Neural progenitor cell (in vitro differentiated cells): ENCODE data around the gene UBE2V1.

Experiments
- EZH2phosphoT487 ChIP-seq: fragments of 200-600 bp; sonication (generic); IDR thresholded peaks from 2 replicates; pipeline ENCODE4 v1.6.1; 2017; ENCODE audit warnings: antibody characterized with exemption
- TF ChIP-seq, protein P1 (sequence below): fragments of 200-600 bp; sonication (generic); IDR thresholded peaks from 2 replicates; pipeline ENCODE4 v1.5.1; 2017; ENCODE audit warnings: antibody characterized with exemption, mild to moderate bottlenecking

DNA sequence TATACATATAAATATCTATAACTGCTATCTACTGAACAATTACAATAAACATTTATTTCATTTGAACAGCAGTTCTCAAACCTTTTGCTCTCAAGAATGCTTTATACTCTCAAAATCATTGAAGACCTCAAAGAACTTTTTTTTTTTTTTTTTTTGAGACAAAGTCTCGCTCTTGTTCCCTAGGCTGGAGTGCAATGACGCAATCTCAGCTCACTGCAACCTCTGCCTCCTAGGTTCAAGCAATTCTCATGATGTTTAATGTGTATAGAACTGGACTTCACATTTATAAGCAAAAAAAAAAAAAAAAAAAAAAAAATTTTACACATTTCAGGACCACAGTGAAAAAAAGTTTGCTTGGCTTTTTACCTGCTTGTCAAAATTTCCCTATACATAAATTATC, 11.7 kb downstream of the UBE2V1 start:
- TF ChIP-seq, protein P1, sequence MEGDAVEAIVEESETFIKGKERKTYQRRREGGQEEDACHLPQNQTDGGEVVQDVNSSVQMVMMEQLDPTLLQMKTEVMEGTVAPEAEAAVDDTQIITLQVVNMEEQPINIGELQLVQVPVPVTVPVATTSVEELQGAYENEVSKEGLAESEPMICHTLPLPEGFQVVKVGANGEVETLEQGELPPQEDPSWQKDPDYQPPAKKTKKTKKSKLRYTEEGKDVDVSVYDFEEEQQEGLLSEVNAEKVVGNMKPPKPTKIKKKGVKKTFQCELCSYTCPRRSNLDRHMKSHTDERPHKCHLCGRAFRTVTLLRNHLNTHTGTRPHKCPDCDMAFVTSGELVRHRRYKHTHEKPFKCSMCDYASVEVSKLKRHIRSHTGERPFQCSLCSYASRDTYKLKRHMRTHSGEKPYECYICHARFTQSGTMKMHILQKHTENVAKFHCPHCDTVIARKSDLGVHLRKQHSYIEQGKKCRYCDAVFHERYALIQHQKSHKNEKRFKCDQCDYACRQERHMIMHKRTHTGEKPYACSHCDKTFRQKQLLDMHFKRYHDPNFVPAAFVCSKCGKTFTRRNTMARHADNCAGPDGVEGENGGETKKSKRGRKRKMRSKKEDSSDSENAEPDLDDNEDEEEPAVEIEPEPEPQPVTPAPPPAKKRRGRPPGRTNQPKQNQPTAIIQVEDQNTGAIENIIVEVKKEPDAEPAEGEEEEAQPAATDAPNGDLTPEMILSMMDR: no peak
- no peak for TF ChIP-seq EZH2phosphoT487
